Loucy (cell line): ENCODE data around the gene ZNF559.

Experiments
- CTCF ChIP-seq: fragments of 200-600 bp; sonication (generic); conservative IDR thresholded peaks from 2 replicates; pipeline ENCODE4 v1.5.1; 2014; ENCODE audit warnings: mild to moderate bottlenecking, antibody characterized with exemption, low read length
- EZH2phosphoT487 ChIP-seq: fragments of 200-600 bp; IDR thresholded peaks from 2 replicates; pipeline ENCODE4 v1.6.1; 2018; ENCODE audit warnings: antibody characterized with exemption, mild to moderate bottlenecking, moderate library complexity, borderline replicate concordance

GRCh38 chr19:9345005-9345404 lies 21.0 kb downstream of the ZNF559 start:
- TF ChIP-seq CTCF: no peak
- no peak for TF ChIP-seq EZH2phosphoT487
